ENCODE measurements around the gene SMG5. TPM values are rescaled to one million over a fixed set of nuclear protein-coding genes. Genes with fewer than 3 reads are reported as not detected.

The SMG5 gene
- total and polyA plus RNA-seq, 2 experiments from 2014 or later = 25.9 to 118 TPM

- Histone ChIP-seq H3K27ac (ENCODE audit: low read depth) (no peak overlapping the region), H2AFZ (no peak overlapping the region), H3K79me2 (replicated peaks; ENCODE audit: insufficient read depth) (no peaks in the 10 kb centered on the region), H3K4me1 (ENCODE audit: insufficient read depth) (peaks cover 16% of the 10 kb centered on the region), H4K20me1 (replicated peaks; ENCODE audit: insufficient read depth) (no peaks in the 10 kb centered on the region), H3F3A (replicated peaks; ENCODE audit: low read depth) (peaks cover 5% of the 10 kb centered on the region; the same call in 1 of the 2 replicates), H3K4me3 (no peak overlapping the region), H3K9me2 (ENCODE audit: insufficient read depth) (no peaks in the 10 kb centered on the region), H3K36me3 (ENCODE audit: insufficient read depth) (peaks cover 7% of the 10 kb centered on the region; the same call in 1 of the 2 replicates), H3K27me3 (ENCODE audit: insufficient read depth) (no peaks in the 10 kb centered on the region), H3K4me2 (no peak overlapping the region)
- Mint-ChIP-seq H3K36me3 (ENCODE audit: low read depth) (peaks cover 34% of the 10 kb centered on the region), H3K27me3 (ENCODE audit: insufficient read depth, low read depth, poor library complexity) (peaks cover 19% of the 10 kb centered on the region), H3K9me3 (no peaks in the 10 kb centered on the region), H3K4me3 (no peak overlapping the region), H3K27ac (no peak overlapping the region), H3K4me1 (peaks cover 14% of the 10 kb centered on the region)
- DNase-seq (ENCODE audit: low spot score) = no peak
- ATAC-seq = no peak
- TF ChIP-seq JUNB (IDR thresholded peaks at IDR 0.05; ENCODE audit: unreplicated experiment) (no peak), REST (IDR thresholded peaks at IDR 0.05; ENCODE audit: unreplicated experiment) (no peak), POLR2AphosphoS5 (IDR thresholded peaks at IDR 0.05; ENCODE audit: low read depth) (no peak), EZH2 (IDR thresholded peaks at IDR 0.05; ENCODE audit: low read depth, unreplicated experiment) (no peak), ZNF462 (CRISPR knock-in tag; IDR thresholded peaks at IDR 0.05) (no peak), STAT1 (IDR thresholded peaks at IDR 0.05; ENCODE audit: unreplicated experiment) (no peak), NANOG (IDR thresholded peaks at IDR 0.05; ENCODE audit: borderline replicate concordance) (no peak), EZH2phosphoT487 (IDR thresholded peaks at IDR 0.05; ENCODE audit: unreplicated experiment) (no peak), ZNF331 (CRISPR knock-in tag; IDR thresholded peaks at IDR 0.05; ENCODE audit: low read depth) (no peak), ZNF114 (CRISPR knock-in tag; IDR thresholded peaks at IDR 0.05) (no peak), CREB1 (CRISPR knock-in tag; IDR thresholded peaks at IDR 0.05; ENCODE audit: low read depth) (no peak)
- TF ChIP-seq, protein P1, sequence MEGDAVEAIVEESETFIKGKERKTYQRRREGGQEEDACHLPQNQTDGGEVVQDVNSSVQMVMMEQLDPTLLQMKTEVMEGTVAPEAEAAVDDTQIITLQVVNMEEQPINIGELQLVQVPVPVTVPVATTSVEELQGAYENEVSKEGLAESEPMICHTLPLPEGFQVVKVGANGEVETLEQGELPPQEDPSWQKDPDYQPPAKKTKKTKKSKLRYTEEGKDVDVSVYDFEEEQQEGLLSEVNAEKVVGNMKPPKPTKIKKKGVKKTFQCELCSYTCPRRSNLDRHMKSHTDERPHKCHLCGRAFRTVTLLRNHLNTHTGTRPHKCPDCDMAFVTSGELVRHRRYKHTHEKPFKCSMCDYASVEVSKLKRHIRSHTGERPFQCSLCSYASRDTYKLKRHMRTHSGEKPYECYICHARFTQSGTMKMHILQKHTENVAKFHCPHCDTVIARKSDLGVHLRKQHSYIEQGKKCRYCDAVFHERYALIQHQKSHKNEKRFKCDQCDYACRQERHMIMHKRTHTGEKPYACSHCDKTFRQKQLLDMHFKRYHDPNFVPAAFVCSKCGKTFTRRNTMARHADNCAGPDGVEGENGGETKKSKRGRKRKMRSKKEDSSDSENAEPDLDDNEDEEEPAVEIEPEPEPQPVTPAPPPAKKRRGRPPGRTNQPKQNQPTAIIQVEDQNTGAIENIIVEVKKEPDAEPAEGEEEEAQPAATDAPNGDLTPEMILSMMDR (conservative IDR thresholded peaks at IDR 0.05; ENCODE audit: low read depth in 2 of 2) = no peak
- TF ChIP-seq, protein P2, sequence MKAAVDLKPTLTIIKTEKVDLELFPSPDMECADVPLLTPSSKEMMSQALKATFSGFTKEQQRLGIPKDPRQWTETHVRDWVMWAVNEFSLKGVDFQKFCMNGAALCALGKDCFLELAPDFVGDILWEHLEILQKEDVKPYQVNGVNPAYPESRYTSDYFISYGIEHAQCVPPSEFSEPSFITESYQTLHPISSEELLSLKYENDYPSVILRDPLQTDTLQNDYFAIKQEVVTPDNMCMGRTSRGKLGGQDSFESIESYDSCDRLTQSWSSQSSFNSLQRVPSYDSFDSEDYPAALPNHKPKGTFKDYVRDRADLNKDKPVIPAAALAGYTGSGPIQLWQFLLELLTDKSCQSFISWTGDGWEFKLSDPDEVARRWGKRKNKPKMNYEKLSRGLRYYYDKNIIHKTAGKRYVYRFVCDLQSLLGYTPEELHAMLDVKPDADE (IDR thresholded peaks at IDR 0.05) = no peak
Measured at GRCh38 chr1:156241311-156241811, 41.3 kb downstream of the SMG5 start.

All from GM23338 (cell line).